K562 (cell line): ENCODE results near the gene NPIPB9. TPM values are rescaled to one million over a fixed set of nuclear protein-coding genes. Genes with fewer than 3 reads are reported as not detected.
"Not testable (repeated sequence)": the region's sequence is repeated elsewhere in the genome, so short reads cannot be mapped to it uniquely, and the experiment has no call there.

Source experiments
- ATAC-seq: fragments of 200-7000 bp; cut with Tn5 transposase; 3 replicates; pipeline ENCODE4 v1.9.1; 2020; ENCODE audit warnings: moderate library complexity
- BruUV-seq: library from RNA; stranded (reverse); fragments of 400-500 nt; replicated peaks from 2 replicates; lab custom pipeline; 2021; lab: Mats Ljungman, UMichigan
- CTCF ChIA-PET: fragments of 300-600 bp; formaldehyde crosslinking; extraction: SDS; loops from one replicate; lab custom pipeline; 2021; ENCODE audit warnings: low intra/inter-chr PET ratio; lab: Yijun Ruan, JAX
- POLR2A ChIA-PET: fragments of 300-600, 350-650 bp; sonication (Branson Sonifier 250); formaldehyde crosslinking; extraction: SDS; loops from one replicate; lab custom pipeline; 2021; ENCODE audit warnings: antibody characterized with exemption, inconsistent platforms; lab: Yijun Ruan, JAX
- DNase-seq, 4 experiments: peaks; one replicate each; pipeline versions ENCODE4 v3.0.0 to v3.0.0-alpha.2; 2011 to 2018; ENCODE audit warnings: low spot score in 3 of 4, mixed read lengths in 3 of 4; ENCODE audit errors: extremely low read depth in 1 of 4
- FAIRE-seq: peaks from 2 replicates; lab custom pipeline; 2011; peaks lifted over from hg19 to GRCh38; lab: Jason Lieb, UNC
- H2AFZ ChIP-seq: 2 replicates; pipeline ENCODE4 v1.6.0; 2011; ENCODE audit warnings: low read depth, low read length, control low read depth, inconsistent platforms
- H3K27ac ChIP-seq: fragments of 200-600 bp; 3 replicates; pipeline ENCODE4 v1.8.0; 2011; ENCODE audit warnings: low read depth, mild to moderate bottlenecking, control low read depth, inconsistent platforms, low read length, moderate library complexity, mixed read lengths; ENCODE audit errors: extremely low read depth
- H3K27me3 ChIP-seq, 2 experiments: fragments of 300-600 bp in 1 of 2; 2 replicates in 1 of 2; 3 replicates in 1 of 2; pipeline versions ENCODE4 v1.6.0 to v1.8.0; 2011; ENCODE audit warnings: inconsistent platforms in 2 of 2, low read length in 2 of 2, mild to moderate bottlenecking in 1 of 2, mixed read lengths in 1 of 2, moderate library complexity in 1 of 2; ENCODE audit not compliant: control insufficient read depth in 2 of 2, insufficient read depth in 2 of 2
- H3K36me3 ChIP-seq: fragments of 300-600 bp; 3 replicates; pipeline ENCODE4 v1.8.0; 2011; ENCODE audit warnings: mild to moderate bottlenecking, low read length, inconsistent platforms; ENCODE audit not compliant: control insufficient read depth, insufficient read depth
- H3K4me1 ChIP-seq, 2 experiments: fragments of 200-600 bp in 1 of 2; replicated peaks in 1 of 2; 2 replicates in 1 of 2; 3 replicates in 1 of 2; pipeline versions ENCODE4 v1.5.1 to v1.8.0; 2011; ENCODE audit warnings: inconsistent platforms in 2 of 2, low read length in 2 of 2, mild to moderate bottlenecking in 1 of 2, mixed read lengths in 1 of 2, moderate library complexity in 1 of 2; ENCODE audit not compliant: control insufficient read depth in 2 of 2, insufficient read depth in 2 of 2
- H3K4me2 ChIP-seq: 2 replicates; pipeline ENCODE4 v1.6.1; 2011; ENCODE audit warnings: low read length, control low read depth, inconsistent platforms, mixed read lengths; ENCODE audit not compliant: insufficient read depth
- H3K4me3 ChIP-seq: fragments of 200-600 bp; sonication (generic), shearing (Covaris generic); 2 replicates; pipeline ENCODE4 v1.5.1; 2016; ENCODE audit warnings: control low read depth, inconsistent platforms
- H3K79me2 ChIP-seq: fragments of 200-600 bp; 3 replicates; pipeline ENCODE4 v1.8.0; 2011; ENCODE audit warnings: low read length, inconsistent platforms; ENCODE audit not compliant: control insufficient read depth, insufficient read depth
- H3K9ac ChIP-seq, 2 experiments: 2 replicates each; pipeline versions ENCODE4 v1.6.0 to v1.6.1; 2011; ENCODE audit warnings: low read depth in 2 of 2, low read length in 2 of 2, control low read depth in 1 of 2, inconsistent platforms in 1 of 2, mild to moderate bottlenecking in 1 of 2, mixed read lengths in 1 of 2; ENCODE audit not compliant: insufficient read depth in 1 of 2
- H3K9me1 ChIP-seq: one replicate; pipeline ENCODE4 v1.6.0; 2011; ENCODE audit warnings: inconsistent platforms, mild to moderate bottlenecking, low read length, moderate library complexity; ENCODE audit not compliant: control insufficient read depth, insufficient read depth
- H3K9me3 ChIP-seq: replicated peaks from 2 replicates; pipeline ENCODE4 v1.5.1; 2011; ENCODE audit warnings: low read depth, low read length, inconsistent platforms; ENCODE audit not compliant: control insufficient read depth, insufficient read depth
- H4K20me1 ChIP-seq: replicated peaks from 2 replicates; pipeline ENCODE4 v1.6.1; 2011; ENCODE audit warnings: low read length, inconsistent platforms, mixed read lengths; ENCODE audit not compliant: control insufficient read depth, insufficient read depth
- SUPT5H ChIP-seq: fragments of 450-650 bp; IDR thresholded peaks from 2 replicates; pipeline ENCODE4 v1.6.1; 2016
- WGBS: fragments of 100-300 bp; shearing (Covaris generic); methylation state at CpG from one replicate; pipeline ENCODE4 v1.1.6; 2016; ENCODE audit warnings: low coverage, mixed read lengths; ENCODE audit not compliant: insufficient coverage; ENCODE audit errors: missing lambda C conversion rate; 5-methylcytosine and 5-hydroxymethylcytosine counted together
- in situ Hi-C: fragments of 300-500 bp; cut with MboI; formaldehyde crosslinking; loops from 4 replicates; pipeline ENCODE4 v1.15.0; 2018; ENCODE audit warnings: inconsistent platforms, mixed read lengths
- intact Hi-C: fragments of 100-400 bp; cut with micrococcal nuclease; formaldehyde crosslinking; loops from 2 replicates; pipeline ENCODE4 v1.14.2; 2022
- polyA plus RNA-seq, 8 experiments: library from polyadenylated mRNA; depleted of rRNA in 4 of 8; stranded (reverse) in 5 of 8; unstranded in 3 of 8; fragments of >200 nt; fragmentation: Nextera tagmentation in 2 of 8; fragmentation: Illumina TruSeq in 1 of 8; extraction: Ambion mirVana in 2 of 8; extraction: Trizol in 1 of 8; gene quantifications; 2 replicates each; pipeline versions ENCODE4 v1.2.1 to v1.2.3, GENCODE V29; 2011 to 2014; ENCODE audit warnings: inconsistent platforms in 1 of 8, missing spikeins in 1 of 8
- total RNA-seq, 7 experiments: library from RNA; depleted of rRNA in 6 of 7; stranded (reverse); fragments of >200 nt in 6 of 7; fragmentation: Illumina TruSeq in 2 of 7; extraction: Trizol in 2 of 7; gene quantifications; 2 replicates each; pipeline versions ENCODE4 v1.2.1 to v1.2.3, GENCODE V29; 2011 to 2021; ENCODE audit warnings: low replicate concordance in 1 of 7

The NPIPB9 gene
- total and polyA plus RNA-seq, 9 of the 15 experiments (the other 6 are each of a cell fraction or from before 2014, with no cell fraction given): 0.10 to 2.4 (median 0.94) TPM

DNA sequence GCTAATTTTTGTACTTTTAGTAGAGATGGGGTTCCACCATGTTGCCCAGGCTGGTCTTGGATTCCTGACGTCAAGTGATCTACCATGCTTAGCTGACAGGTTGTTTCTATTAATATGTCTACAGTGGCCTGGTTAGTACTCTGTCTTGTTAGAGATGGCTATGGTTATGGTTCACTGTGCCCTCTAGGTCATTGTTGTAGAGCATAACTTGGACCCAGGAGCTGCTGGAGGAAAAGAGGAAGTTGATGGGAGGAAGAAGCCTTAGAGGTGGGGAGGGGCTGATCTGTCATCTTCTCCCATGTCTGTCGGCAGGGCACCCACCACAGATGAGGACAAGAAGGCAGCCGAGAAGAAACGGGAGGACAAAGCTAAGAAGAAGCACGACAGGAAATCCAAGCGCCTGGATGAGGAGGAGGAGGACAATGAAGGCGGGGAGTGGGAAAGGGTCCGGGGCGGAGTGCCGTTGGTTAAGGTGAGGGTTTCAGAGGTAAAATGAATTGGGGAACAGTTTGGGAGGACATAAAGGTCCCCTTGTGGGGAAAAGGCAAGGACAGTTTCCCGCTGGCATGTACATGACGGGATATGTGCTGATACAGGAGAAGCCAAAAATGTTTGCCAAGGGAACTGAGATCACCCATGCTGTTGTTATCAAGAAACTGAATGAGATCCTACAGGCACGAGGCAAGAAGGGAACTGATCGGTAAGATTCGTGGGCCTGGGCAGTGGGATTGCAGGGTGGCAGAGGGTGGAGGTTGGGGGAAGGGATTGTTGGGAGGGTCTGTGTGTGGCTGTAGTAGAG, 28.5 kb upstream of the NPIPB9 start:
- CTCF ChIA-PET, H3K9me1 ChIP-seq, POLR2A ChIA-PET, H3K9ac ChIP-seq: not testable (repeated sequence)
- 0 out of 2 replicates have a peak, but pooled peaks have one; percentile 35 for TF ChIP-seq SUPT5H
- TF ChIP-seq, all 486 proteins: peak for 1; not testable (repeated sequence) for 485
- H3K4me2 ChIP-seq, H2AFZ ChIP-seq, H3K79me2 ChIP-seq, H4K20me1 ChIP-seq, BruUV-seq, H3K36me3 ChIP-seq, ATAC-seq, H3K9me3 ChIP-seq, H3K4me1 ChIP-seq, H3K27me3 ChIP-seq, FAIRE-seq, intact Hi-C loops, H3K4me3 ChIP-seq, H3K27ac ChIP-seq, DNase-seq: not testable (repeated sequence)
- in situ Hi-C loops: loop anchor here (25.0 kb wide), 2 partner anchors 111 to 186 kb away; partner anchors contain the start of genes NUPR1 and SULT1A1
- 100% methylated on average over 4 of the region's 15 CpGs for WGBS

GRCh38 chr16:28731253-28731652, 20.3 kb upstream of the NPIPB9 start:
- DNase-seq, H3K9me1 ChIP-seq, H3K27me3 ChIP-seq, H3K4me3 ChIP-seq, intact Hi-C loops, POLR2A ChIA-PET, H2AFZ ChIP-seq, BruUV-seq, H3K9me3 ChIP-seq, H3K4me2 ChIP-seq, H3K36me3 ChIP-seq, H3K9ac ChIP-seq, CTCF ChIA-PET, ATAC-seq, H3K27ac ChIP-seq, FAIRE-seq, H3K79me2 ChIP-seq, H3K4me1 ChIP-seq, H4K20me1 ChIP-seq: not testable (repeated sequence)
- in situ Hi-C loops: loop anchor here (10.0 kb wide), 1 partner anchor 84 kb away; no protein-coding TSS in a partner anchor
- no CpG with 5 or more reads among the region's 5 CpGs for WGBS

GRCh38 chr16:28732455-28733124, 19.0 kb upstream of the NPIPB9 start:
- H3K9me1 ChIP-seq, H3K4me3 ChIP-seq, intact Hi-C loops, H4K20me1 ChIP-seq, CTCF ChIA-PET, H3K9ac ChIP-seq, H3K36me3 ChIP-seq, H3K4me2 ChIP-seq, H3K9me3 ChIP-seq, FAIRE-seq, BruUV-seq, H3K79me2 ChIP-seq, H3K27me3 ChIP-seq, POLR2A ChIA-PET, H3K27ac ChIP-seq, DNase-seq, H3K4me1 ChIP-seq, ATAC-seq, H2AFZ ChIP-seq: not testable (repeated sequence)
- in situ Hi-C loops: loop anchor here (10.0 kb wide), 1 partner anchor 82 kb away; no protein-coding TSS in a partner anchor
- WGBS: no CpG with 5 or more reads among the region's 9 CpGs
